DMS114 treated with DMSO at 0.1 percent for 48 hours (cell line): ENCODE results near the gene FANCC.

Experiments used
- DNase-seq: peaks from one replicate; lab custom pipeline; 2025; ENCODE audit not compliant: unreplicated experiment; lab: John Stamatoyannopoulos, UW

FANCC gene

GRCh38 chr9:95104581-95104960 is 212.9 kb downstream of the FANCC start:
- no peak for DNase-seq

DNA sequence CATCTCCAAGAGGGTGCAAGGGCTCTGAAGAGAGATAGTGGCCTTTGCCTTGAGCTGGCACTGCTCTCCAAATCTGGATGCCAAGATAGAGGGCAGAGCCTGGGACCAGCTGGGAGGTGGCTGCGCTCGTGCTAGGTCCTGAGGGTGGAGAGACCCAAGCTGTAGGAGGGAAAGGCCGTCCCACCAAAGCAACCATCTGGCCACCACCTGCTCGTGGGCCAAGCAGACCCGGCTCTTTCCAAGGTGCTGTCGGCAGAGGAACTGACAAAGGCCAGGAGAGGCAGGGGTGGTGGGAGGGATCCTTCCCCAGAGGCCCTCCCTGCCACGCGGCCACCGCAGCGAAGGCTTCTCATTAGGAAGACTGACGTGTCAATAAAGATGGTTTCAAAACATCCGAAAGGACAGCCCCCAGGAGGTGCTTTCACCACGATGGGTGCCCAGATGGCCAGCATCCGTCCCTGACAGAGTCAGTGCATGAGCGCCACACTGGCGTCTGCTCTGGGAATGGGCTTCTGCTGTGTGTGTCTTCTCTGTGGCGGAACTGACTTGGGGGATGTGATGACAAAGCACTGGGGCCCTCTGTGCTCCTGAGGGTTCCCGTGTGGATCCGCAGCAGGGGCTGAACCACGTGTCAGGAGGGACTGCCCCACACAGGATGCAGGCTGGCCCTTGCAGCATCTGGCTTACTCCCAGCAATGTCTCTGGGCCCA is 213.5 kb downstream of the FANCC start:
- no peak for DNase-seq

DNA sequence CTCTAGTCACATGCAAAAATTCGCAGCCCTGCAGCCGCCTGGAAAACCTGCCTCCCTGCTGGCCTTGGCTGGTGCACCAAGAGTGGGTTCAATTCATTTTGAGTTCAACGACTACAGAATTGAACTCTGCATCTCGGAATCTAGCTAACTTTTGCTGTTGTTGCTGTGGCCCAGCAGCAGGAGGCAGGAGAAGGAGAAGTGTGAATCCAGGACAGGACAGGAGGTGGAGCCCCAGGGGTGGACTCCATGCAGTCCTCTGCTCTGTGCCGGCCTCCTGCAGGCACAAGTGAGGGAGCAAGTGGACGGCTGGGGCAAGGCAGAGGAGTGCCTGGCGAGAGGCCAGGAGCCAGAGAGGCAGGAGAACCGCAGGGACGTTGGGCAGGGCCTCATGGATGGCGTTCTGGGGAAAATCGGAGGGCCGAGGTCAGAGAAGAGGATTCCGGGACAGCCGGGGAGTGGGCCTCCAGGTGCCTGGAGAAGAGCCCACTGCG is 214.2 kb downstream of the FANCC start:
- no peak for DNase-seq

DNA sequence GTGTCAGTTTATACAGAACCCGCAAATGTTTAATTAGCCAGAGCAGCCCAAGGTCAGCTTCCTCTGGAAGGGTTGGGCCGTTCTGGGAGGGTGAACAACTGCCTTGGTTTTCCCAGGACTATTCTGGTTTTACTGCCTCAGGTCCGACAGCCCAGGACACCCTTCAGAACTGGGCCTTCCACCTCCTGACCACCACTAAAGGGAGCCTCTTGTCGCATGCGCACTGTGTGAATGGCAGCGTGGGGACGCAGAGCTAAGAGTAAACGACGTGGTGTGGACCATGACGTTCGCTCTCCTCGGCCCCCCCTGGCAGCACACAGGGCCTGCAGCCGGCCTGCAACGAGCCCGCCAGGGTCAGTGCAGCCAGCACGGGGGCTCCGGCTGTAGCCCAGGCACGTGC is 214.9 kb downstream of the FANCC start:
- no peak for DNase-seq

DNA sequence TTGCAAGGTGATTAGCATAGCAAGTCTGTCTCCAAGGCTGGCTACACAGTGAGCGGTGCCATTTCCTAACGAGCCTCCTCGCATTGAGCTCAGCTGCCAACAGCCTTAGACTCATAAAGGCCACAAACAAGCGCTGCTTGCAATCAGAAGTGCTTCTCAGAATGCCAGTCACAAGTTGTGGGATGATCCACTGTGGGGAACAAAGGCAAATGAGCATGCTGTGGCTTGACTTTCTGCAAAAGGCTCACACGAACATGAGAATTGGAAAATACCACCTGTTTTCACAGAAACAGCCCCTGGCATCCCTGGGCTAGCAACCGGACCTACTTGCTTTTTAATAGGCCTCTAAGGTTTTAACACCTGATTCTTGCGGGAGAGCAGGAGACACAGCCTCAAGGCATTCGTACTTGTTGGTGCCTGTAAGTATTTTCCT is 215.5 kb downstream of the FANCC start:
- no peak for DNase-seq

GRCh38 chr9:95101326-95101725 is 216.2 kb downstream of the FANCC start:
- no peak for DNase-seq

GRCh38 chr9:95100071-95100627 is 217.4 kb downstream of the FANCC start:
- no peak for DNase-seq

DNA sequence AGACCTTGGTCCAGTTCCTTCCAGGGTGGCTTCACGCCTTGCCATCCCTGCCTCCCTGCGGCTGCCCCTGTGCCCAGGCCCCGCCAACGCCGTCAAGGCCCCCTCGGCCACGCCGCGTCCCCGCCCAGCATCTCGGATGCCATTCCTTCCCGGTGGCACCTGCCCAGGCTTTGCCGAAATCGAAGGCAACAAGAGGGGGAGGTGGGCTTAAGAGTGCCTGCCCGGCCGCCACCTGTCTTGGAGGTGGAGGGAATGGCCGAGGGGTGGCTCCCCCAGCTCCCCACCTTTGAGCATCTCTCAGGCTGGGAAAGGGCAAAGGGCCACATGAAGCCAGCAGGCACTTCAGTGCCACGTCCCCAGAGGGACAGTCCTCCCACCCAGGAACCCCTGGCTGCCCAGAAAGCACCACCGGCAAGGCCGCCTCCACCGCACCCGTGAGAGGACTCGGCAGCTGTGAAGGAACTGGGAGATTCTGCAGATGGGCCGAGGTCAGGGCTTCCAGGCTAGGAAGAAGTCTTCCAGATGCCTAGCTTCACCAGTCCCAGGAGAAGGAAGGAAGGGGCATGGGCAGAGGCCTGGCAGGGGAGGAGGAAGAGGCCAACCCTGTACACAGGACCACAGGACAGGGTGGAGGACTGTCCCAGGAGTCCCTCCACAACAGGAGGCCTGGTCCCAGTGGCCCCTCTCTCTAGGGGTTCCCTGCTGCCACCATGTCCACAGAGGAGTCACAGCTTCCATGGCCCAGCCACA is 218.0 kb downstream of the FANCC start:
- no peak for DNase-seq

- DNase-seq: no peak
These were observed 219.1 kb downstream of the FANCC start for GRCh38 chr9:95098391-95098921.

DNA sequence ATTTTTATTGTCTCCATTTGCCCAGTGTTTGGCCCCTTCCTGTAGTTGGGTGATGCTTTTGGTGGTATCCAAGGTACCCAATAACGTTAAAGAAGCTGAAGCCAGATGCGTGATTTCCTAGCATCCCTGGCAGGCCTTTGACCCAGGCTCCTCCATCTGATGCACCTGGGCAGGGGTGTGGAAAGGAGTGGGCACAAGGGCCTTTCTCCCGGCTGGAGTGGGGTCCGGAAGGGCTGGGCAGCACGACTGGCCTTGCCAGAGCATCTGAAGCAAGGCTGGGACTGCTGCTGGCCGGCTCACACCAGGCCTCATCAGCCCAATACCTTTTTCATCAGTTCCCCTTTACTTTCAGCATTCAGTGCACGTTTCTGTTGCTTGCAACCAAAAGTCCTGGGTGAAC is 220.2 kb downstream of the FANCC start:
- DNase-seq: no peak

DNA sequence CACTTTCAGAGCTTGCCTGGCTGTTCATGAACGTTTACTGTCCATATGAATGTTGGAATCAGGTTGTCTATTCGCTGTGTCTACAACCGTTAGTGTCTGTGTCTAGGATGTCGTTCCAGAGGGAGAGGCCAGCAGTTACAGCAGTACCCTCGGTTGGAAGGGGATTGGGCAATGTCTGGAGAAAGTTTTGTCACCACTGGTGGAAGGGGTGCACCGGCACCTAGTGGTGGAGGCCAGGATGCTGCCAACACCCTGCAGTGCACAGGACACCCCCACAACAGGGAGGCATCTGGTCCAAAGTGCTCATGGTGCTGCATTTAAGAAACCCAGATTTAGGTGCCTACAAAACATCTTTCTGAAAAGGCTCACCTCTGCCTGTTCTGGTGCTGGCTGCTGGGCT is 220.7 kb downstream of the FANCC start:
- no peak for DNase-seq

- DNase-seq: no peak
These were observed 221.1 kb downstream of the FANCC start for GRCh38 chr9:95096381-95096780.

- DNase-seq: no peak
These were observed 221.7 kb downstream of the FANCC start for GRCh38 chr9:95095641-95096355.

DNA sequence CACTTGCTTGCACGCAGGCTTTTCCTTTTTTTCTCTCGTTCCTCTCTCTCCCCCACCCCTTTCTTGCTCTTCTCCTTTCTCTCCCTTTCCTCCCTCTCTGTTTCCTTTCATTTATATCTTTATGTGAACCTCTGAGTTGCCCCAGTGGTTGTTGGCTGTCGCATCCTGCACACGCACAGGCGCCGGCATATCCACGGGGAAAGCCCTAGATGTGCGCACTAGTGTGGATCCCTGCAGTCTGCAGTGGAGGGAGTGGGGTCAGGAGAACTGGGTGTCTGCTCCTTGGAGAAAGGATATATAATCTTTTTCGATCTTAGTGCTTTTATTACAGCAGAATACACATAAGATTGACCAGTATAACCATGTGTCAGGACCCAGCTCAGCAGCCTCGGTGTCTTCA is 223.5 kb downstream of the FANCC start:
- DNase-seq: no peak

- DNase-seq: no peak
These were observed 223.9 kb downstream of the FANCC start for GRCh38 chr9:95093586-95093985.

- DNase-seq: no peak
These were observed 225.0 kb downstream of the FANCC start for GRCh38 chr9:95092262-95093072.

- no peak for DNase-seq
These were observed 225.8 kb downstream of the FANCC start for GRCh38 chr9:95091601-95092261.

- DNase-seq: no peak
These were observed 226.5 kb downstream of the FANCC start for GRCh38 chr9:95090871-95091577.
